HG03064 (cell line): ENCODE measurements around the gene TPM2.

ENCODE experiments used
- ATAC-seq: cut with Tn5 transposase; IDR thresholded peaks from one replicate; pipeline ENCODE4 v1.9.1; 2021; ENCODE audit warnings: low read depth; ENCODE audit not compliant: unreplicated experiment

Gene TPM2

DNA sequence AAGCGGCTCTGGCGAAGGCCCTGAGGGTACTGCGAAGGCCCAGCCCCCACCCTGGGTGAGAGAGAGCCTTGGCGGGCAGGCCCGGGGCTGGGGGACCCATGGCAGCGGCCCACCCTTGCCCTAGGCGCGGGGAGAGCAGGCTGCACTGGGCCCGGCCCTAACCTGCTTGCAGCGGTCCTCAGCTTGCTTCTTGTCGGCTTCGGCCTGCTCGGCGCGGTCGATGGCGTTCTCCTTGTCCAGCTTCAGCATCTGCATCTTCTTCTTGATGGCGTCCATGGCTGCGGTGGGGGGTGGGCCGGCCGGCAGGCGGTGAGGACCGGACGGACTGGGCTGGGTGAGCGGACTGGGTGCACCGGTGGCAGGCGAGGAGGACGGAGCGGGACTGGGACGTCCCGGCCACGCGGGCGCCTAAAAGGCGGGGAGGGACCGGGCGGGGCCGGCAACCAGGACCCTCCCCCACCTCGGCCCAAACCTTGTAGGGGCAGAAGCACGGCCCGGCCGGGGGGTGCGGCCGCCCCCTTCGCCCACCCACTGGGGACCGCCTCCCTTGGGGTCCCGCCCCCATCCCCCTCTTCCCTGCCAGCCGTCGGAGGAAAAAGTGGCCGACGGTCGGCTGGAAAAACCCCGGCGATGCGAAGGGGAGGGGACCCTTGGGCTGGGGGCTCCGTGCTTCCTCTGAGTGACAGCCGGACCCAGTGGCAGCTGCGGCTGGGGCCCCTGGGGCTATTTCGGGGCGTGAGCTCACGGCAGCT is at the start of gene TPM2:
TSS of gene TPM2 (minus strand) at position 384 of the 752 bp plus-strand sequence. CDS start at position 276, 108 bp downstream.
- ATAC-seq: no peak

DNA sequence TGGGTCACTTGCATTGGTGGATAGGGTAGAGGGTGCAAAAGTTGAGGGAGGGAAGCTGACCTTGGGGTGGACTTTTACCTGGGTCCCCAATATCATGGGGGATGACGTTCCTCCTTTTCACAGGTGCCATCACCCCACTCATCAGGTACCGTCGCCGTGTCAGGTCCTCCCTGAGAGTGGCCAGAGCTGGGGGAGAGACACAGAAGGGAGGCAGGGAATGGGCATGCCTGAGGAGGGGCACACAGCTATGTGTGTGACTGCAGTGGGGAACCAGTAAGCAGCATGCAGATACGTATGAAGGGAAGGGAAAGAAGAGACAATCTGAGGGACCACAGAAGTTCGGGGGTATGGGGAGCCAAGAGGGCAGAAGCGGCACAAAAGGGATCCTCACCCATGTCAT is 49.2 kb upstream of the TPM2 start:
- ATAC-seq: no peak

GRCh38 chr9:35738186-35738585 is 48.5 kb upstream of the TPM2 start:
- no peak for ATAC-seq

DNA sequence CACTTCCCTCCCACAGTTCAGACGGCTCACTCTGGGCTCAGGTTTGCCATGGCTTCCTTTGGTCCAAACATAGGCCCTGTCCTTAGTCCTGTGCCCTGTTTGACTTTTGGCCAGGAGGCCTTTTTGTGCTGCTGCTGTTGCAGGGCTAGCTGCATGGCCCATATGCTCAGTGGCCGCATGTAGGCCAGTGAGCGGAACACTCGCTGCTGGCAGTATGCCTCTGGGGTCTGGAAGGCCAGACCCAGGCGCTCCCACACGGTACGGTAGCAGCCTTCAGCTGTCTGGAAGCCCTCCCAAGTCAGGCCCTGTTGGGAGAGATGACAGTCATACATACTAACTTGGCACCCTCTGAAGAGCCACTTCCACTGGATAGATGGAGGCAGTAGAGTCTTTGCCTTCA is 47.4 kb upstream of the TPM2 start:
- no peak for ATAC-seq

GRCh38 chr9:35736201-35736633 is 46.5 kb upstream of the TPM2 start:
- ATAC-seq: no peak

GRCh38 chr9:35734096-35734495 is 44.4 kb upstream of the TPM2 start:
- no peak for ATAC-seq

GRCh38 chr9:35732800-35733541 is 43.2 kb upstream of the TPM2 start:
- peak; percentile 1 for ATAC-seq

DNA sequence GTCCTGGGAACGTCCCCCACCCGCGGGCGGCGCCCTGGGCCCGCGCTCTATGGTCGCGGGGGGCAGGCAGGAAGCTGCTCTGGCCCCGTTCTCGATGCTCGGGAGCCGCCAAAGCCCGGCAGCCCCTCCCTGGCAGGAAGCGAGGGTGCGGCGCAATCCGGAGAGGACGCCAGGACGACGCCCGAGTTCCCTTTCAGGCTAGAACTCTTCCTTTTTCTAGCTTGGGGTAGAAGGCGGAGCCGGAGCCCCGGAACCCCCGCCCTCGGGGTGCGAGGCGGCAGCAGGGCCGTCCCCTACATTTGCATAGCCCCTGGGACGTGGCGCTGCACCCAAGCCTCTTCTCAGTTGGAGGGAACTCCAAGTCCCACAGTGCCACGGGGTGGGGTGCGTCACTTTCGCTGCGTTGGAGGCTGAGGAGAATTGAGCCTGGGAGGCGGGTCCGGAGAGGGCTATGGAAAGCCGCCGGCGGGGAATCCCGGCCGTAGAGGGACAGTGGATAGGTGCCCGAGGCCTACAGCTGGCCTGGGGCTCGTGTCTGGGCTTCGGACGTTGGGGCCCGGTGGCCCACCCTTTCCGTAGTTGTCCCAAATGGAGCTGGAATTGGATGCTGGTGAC is 42.6 kb upstream of the TPM2 start, which contains the start of the genes CREB3 and TLN1:
TSS of gene CREB3 (plus strand) at position 482 of the 615 bp plus-strand sequence. CDS start at position 589, 107 bp downstream.
TSS of gene TLN1 (minus strand) at position 11 of the 615 bp plus-strand sequence. CDS start 6,501 bp downstream, outside the sequence.
- ATAC-seq: peak; percentile 82

GRCh38 chr9:35731415-35732184 is 41.9 kb upstream of the TPM2 start:
- no peak for ATAC-seq

DNA sequence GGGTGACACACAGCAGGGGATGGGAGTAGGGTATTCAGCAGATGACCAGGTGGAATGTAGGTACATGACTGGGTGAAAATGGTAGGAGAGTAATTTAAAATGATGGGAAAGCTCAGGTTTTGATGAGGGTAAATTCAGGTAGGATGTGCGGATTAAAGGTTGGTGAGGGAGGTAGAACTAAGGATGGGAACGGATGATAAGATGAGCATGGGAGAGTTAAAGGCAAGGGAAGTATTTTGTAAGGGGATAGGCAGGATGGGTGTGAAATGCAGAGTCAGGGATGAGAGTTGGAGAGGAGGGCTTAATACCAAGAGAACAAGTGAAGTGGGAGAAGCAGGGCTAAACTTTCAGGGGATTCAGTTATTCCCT is 40.7 kb upstream of the TPM2 start:
- no peak for ATAC-seq

- ATAC-seq: no peak
Measured at GRCh38 chr9:35729700-35730485, 40.2 kb upstream of the TPM2 start.

DNA sequence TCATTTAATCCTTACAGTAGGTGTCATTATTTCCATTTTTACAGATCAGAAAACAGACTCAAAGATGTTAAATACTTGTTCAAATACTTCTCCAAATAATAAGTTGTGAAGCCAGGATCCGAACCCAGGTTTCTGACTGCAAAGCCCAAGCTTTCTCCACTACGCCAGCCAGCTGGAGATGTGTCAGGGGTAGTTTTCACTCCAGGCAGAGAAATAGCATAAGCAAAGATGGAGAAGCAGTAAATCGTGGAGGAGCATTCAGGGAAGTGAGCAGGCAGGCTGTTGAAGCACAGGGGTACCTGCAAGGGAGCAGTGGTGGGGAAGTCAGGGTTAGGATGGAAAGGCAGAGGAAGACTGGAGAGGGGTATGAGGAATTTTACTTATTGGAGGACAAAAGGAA is 39.4 kb upstream of the TPM2 start:
- ATAC-seq: no peak

DNA sequence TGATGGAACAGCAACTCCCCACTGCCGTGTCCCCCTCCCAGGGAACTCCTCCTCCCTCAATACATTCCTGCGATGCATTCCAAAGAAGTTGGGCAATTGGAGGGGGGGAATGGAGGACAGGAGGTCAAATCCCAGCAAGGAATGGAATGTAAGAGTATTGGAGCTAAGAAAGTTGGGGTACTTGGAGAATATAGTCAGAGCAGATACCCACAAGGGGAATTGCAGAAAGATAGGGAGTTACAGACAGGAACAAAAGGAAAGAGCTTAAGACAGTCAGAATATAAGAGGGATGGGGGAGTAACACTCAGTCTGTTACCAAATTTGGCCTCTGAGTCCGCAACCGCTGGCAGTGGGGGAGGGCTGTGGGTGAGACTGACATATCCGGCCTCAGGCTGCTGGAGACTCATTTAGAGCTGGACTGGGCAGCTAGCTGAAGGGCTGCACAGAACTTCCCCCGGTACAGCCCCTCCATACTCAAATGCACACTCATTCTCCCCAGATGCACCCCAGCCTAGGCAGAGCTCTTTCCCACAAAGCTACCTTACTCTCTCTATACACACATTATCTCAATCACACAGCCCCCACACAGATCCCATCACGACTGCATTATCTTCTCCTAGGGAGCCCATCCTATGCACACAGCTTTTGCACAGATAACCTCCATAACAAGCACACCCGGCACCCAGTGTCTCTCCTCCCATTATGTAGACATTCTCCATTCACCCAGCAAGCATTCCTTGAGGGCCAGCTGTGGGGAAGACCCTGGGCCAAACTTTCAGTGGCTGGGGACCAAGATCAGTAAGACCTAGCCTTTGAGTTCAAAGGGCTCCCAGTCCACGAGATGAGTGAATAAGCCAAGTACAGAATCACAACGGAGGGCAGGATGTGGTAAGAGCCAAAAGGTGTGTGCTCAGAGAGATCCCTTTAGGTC is 38.6 kb upstream of the TPM2 start:
- no peak for ATAC-seq

GRCh38 chr9:35727676-35728040 is 37.9 kb upstream of the TPM2 start:
- no peak for ATAC-seq

DNA sequence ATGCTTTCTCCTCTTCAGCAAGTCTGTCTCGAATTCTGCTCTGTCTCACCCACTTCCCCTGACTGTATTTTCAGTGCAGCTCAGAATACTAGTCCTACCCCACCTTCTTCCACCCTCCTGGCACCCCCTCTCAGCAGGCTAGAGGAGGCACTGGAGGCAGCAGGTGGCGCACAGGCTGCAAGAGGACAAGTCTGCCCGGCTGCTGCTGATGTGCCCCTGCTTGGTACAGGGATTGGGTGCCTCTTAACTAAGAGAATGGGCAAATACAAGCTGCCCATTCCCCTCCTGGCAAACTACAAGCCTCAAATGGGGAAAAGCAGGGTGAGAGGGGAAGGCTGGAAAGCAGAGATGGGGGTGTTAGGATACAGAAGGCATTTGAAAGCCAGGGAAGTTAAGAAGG is 37.2 kb upstream of the TPM2 start:
- no peak for ATAC-seq

GRCh38 chr9:35725362-35725761 is 35.6 kb upstream of the TPM2 start:
- ATAC-seq: no peak

DNA sequence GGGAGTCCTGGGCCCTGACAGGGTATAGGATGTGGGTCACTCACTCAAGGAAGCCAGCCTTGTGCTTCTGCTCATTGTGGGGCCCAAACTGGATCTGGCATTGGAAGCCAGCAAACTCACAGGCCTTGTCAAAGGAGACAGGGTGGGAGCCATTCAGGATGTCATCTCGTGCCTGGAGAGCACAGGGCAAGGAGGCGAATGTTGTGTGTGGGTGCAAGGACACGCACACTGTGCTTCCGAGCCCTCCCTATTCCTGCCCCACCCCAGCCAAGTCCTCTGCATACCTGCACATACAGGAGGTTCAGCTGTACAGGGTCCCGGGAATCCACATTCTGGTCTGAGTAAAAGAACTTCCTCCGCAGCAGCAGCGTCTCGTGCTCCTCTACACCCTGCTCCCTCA is 34.2 kb upstream of the TPM2 start:
- ATAC-seq: no peak

- ATAC-seq: no peak
Measured at GRCh38 chr9:35723426-35723825, 33.7 kb upstream of the TPM2 start.

- no peak for ATAC-seq
Measured at GRCh38 chr9:35719546-35719945, 29.8 kb upstream of the TPM2 start.
